CD4-positive, alpha-beta T cell treated with Interleukin-4 for 1 hour (primary cell): ENCODE results near the gene PRPF31.

Source experiments
- DNase-seq, 2 donors: peaks; one replicate each; pipeline ENCODE4 v3.0.0-alpha.2; 2020 to 2022

Gene PRPF31

DNA sequence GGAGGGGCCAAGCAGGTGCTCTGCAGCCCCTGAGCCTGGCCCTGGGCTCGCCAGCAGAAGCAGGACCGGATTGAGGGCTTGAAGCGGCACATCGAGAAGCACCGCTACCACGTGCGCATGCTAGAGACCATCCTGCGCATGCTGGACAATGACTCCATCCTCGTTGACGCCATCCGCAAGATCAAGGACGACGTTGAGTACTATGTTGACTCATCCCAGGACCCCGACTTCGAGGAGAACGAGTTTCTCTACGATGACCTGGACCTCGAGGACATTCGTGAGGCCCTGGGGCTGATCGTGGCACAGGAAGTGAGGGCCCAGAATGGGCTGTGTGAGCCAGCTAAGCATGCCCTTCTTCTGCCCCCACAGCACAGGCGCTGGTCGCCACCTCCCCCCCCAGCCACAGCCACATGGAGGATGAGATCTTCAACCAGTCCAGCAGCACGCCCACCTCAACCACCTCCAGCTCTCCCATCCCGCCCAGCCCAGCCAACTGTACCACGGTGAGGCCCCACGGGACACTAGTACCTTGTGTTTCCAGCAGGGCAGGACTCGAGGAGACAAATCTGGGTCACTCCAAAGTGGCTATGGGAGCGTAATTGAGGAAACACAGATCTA, 30.1 kb downstream of the PRPF31 start:
- no peak for DNase-seq

DNA sequence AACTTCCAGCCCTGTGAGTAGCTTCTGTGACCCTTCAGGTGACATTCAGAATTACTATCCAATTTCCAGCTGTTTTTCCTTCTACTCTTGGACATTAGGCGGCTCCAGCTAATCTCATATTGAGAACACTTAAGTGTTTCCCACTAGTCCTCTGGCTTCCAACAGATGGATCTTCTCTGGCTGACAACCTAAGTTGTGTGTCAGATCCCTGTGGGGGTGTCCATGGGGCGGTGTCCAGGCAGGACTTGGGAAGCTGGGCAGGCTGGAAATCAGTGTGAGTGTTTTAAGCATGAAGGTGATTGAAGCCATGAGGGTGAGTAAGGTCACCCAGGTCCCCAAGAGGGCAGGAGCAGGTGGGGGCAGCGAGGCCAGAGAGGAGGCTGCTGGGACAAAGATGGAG, 32.1 kb downstream of the PRPF31 start:
- no peak for DNase-seq

DNA sequence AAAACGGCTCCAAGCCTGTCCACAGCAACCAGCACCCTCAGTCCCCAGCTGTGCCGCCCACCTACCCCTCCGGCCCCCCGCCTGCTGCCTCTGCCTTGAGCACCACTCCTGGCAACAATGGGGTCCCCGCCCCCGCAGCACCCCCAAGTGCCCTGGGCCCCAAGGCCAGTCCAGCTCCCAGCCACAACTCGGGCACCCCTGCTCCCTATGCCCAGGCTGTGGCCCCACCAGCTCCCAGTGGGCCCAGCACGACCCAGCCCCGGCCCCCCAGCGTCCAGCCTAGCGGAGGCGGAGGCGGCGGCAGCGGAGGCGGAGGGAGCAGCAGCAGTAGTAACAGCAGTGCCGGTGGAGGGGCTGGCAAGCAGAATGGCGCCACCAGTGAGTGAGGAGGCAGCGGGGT, 32.6 kb downstream of the PRPF31 start:
- DNase-seq, result no peak

DNA sequence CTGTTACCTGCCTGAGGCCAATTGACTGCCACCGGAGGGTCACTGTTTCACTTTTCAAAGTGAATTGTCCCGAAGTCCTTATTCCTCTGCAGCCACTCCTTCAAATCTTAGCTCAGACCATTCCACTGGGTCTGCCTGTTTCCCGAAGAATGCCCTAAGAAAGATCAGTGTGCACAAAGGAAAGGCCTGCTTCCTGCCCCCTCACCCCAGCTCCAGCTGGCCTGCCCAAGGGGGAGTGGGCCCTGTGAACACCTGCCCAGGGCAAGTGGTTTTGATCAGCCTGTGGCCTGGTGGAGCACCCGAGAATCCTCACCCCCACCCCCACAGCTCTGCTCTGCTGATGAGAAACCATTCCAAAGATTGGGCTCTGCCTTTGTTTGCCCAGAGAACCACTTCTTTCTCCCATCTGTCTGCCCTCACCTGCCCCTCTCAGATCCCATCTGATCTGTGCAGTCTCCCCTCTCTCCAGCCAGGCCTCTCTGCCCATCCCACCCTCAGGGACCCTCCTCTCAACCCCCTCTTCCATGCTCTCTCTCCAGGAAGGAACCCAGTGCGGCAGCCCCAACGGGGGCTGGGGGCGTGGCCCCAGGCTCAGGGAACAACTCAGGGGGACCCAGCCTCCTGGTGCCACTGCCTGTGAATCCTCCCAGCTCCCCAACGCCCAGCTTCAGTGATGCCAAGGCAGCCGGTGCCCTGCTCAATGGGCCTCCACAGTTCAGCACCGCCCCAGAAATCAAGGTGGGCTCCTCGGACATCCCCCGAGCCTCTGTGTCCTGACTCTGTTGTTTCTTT, 33.7 kb downstream of the PRPF31 start:
- no peak for DNase-seq

DNA sequence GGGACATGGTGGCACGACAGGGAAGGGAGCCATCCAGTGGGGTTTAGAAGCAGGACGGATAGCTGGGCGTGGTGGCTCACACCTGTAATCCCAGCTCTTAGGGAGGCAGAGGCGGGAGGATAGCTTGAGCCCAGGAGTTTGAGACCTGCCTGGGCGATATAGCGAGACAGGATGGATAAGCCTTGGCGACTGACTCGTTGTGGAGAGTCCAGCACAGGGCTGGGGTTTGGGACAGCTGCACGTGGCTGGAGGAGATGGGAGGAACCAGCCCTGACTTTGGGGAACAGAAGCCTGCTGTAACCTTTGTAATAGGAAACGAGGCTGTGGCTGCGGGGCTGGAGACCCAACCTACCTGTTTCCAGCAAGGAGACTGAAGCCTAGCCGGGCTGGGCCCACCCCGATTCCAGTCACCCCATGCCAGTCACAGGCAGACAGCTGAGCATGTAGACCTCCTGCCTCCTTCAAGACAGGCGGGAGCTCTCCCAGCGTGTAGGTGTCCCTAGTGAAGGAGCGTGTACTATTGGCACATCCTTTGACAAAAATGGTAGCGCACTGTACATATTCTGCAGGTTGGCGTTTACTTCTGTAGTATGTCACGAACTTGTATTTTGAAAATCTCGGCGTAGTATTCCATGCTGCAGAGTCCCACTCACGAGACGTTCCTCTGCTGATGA, 35.9 kb downstream of the PRPF31 start:
- DNase-seq, result no peak

DNA sequence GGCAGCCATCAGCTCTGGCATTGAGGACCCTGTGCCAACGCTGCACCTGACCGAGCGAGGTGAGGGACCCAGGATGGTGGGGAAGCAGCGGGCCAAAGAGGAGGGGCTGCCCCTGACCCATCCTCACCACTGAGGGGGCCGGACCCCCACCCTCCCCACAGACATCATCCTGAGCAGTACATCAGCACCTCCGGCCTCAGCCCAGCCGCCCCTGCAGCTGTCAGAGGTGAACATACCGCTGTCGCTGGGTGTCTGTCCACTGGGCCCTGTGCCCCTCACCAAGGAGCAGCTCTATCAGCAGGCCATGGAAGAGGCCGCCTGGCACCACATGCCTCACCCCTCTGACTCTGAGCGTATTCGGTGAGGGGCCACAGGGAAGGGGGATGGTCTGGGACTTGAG, 36.7 kb downstream of the PRPF31 start:
- DNase-seq, result no peak

DNA sequence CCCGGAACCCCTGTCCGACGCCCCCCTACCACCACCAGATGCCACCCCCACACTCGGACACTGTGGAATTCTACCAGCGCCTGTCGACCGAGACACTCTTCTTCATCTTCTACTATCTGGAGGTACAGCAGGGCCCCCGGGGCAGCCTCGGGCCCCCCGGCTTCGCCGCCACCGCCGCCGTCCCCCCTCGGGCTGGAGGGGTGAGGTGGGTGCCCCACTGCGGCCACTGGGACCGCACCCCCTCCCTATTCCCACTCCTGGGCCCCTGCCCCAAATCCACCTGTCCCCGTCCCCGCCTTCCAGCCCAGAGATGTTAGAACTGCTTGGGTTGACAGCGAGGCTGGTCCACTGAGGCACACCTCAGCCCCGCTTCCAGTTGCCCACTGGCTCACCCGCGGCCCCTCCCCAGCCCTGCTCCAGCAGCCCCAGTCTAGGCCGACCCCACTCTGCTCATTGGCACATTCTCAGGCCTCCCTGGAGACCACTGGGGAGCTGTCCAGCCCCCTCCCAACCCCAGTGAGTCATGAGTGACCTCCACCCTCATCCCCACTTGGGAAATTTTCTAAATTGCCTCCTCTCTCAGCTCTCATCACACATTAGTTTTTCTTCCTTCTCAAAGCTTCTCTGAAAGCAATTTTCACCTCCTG, 37.4 kb downstream of the PRPF31 start:
- DNase-seq, result no peak

DNA sequence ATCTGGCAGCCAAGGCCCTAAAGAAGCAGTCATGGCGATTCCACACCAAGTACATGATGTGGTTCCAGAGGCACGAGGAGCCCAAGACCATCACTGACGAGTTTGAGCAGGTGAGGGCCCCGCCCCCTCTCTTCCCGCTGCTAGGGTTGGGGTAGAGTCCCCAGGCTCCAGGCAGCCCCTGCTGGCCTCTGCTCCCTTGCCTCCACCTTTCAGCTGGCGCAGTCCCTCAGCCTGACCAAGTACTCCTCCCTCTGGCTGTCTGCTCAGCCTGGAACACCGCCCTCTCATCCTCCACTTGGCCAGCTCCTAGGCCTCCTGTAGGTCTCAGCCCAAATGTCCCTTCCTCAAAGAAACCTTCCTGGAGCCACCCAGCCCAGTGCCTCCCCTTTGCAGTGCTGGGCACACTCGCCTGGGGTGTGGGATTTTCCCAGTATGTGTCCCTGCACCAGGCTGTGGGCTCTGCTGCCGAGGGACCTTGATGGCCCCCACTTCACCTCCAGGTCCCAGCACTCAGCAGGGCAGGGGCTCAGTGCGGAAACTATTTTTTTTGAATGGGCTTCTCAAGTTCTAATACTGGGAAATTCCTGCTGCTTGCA, 38.3 kb downstream of the PRPF31 start:
- no peak for DNase-seq

DNA sequence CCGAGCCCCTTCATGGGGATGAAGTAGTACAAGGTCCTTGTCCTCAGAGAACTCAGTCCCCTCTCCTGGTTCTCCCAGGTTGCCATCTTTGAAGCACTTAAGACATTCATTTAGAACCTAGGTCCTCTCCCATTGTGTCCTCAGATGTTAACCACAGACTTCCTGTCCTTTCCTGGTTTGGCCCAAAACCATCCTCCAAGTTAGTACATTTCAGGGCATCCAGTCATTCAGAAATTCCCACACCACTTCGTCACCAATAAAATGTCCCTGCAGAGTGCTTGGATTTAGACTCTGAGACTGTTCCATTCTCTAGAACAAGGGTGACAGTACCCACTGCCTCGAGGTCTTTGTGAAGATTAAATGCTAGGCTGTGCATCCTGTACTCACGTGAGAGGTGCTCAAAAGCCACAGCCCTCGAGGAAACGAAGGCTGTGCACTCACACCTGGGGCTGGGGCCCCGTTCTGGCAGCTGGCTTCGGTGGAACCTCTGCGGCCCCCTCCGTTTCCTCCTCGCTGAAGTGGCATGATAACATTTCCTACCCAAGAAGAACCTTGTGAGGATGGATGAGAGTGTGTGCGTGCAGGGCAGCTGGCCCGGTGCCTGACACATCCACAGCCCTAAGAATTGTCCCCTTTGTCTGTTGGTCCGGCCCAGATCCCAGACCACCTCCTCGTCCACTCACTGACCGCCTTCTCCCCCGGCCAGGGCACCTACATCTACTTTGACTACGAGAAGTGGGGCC, 39.2 kb downstream of the PRPF31 start:
- peak; percentile 48 to 58 for DNase-seq

DNA sequence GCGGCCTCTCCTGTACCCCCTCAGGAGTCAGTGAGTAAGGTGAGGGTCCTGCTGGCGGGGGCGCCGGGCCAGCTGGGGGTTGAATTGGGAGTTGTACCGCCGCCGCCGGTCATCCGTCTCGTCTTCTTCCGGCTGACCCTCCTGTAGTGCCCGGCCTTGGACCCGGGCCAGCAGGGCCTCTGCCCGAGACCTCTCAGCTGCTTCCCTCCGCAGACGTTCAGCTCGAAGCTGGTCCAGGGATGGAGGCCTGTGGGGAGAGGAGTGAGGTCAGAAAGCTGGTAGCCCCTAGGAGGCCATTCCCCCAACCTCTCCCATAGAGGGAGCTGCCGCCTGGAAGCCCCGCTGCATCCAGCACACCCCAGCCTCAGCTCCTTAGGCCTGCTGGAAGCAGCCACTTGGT, 40.1 kb downstream of the PRPF31 start:
- DNase-seq, result no peak

DNA sequence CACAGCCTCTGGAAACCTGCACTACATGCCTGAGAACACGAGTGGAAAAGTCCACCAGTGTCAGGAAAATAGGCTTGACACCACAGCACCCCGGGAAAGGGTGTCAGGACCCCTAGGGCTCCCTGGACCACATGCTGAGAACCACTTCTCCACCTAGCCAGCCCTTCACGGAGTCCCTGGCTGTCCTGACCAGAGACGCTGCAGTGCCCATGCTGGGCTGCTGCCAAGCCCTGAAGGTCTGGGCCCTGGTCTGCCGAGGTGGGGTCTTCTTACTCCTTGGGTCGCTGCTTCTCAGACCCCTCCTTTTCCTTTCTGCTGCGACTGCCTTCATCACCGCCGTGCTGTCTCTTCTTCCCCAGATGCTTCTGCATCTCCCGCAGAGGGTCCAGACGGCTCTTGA, 40.9 kb downstream of the PRPF31 start:
- no peak for DNase-seq

DNA sequence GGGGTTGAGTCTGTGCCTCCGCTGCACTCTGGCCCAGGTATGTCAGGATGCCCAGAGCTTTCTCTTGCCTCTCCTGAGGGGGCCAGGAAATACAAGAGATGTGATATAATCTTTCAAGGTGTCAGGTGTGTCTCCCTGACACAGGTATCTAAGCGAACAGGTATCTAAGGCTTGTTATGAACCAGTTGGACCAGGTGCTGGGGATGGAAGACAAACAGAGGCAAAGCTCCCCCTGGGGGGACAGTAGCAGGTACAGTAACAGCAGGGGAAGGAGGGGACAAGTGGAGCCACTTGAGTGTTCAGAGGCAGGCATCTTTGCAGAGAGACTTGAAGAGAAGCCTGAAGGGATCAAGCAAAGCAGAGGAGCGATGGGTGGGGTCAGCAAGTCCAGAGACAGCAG, 41.4 kb downstream of the PRPF31 start:
- no peak for DNase-seq

DNA sequence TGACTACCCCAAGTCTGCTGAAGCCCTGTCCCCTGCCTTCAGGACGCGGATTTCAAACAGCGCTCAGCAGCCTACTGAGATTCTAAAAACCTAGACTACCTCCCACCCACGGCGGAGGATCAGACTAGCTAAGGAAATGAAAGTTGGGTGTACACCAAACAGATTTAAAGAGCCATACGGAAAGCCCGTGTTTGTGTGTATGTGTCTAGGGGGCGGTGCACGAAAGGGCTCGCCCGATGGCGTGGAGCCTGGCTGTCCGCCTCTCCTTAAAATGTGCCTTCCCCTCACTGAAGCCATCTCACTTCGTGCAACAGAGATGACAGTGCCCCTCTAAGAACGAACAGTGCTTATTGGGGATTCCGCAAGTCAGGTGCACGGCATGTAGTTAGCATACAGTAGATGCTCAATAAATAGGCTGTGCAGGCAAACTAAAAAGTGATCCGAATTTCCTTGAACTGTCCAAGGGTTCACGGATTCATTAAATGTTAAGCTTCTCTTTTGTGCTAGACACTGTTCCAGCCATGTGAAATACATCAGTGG, 43.3 kb downstream of the PRPF31 start:
- peak in 1 of 2 donors; percentile 32 for DNase-seq

DNA sequence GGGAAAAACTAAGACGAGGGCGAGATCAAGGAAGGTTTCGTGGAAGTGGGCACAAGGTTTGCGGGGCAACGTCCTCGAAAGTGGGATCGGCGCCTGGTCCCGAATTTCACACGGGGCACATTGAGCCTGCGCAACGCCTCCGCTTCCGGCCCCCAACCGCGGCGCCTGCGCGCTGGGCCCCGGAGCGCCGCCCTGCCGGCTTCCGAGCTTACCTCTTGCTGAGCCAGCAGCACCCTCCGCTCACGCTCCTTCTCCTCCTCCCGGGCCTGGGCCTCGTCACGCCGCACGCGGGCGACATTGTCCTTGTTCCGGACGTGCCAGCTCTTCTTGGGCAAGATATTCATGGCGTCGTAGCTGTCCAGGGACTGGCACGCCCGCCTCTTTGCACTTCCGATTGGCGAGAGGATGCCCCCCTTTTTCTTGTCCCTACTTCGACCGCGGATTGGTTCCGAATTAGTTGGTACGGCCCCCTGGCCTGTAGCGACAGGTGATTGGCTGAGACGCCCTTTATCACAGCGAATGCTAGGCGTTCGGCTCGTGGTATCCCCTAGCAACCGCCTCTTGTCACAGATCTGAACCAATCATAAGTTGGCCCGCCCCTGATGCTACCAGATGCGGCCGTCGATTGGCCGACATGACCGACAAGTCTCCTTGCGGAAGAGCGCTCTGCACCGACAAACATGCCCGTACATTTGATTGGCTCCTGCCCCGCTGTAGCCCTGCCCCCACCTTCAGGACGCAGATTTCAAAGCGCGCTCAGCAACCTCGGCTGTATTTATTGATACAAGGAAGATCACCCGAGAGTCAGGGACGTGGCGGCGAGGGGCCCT, 44.0 kb downstream of the PRPF31 start, which contains the start of gene LENG1:
LENG1 (minus strand) TSS at position 370 of the 830 bp plus-strand sequence; CDS start at position 344, 26 bp downstream.
- peak; percentile 100 for DNase-seq

DNA sequence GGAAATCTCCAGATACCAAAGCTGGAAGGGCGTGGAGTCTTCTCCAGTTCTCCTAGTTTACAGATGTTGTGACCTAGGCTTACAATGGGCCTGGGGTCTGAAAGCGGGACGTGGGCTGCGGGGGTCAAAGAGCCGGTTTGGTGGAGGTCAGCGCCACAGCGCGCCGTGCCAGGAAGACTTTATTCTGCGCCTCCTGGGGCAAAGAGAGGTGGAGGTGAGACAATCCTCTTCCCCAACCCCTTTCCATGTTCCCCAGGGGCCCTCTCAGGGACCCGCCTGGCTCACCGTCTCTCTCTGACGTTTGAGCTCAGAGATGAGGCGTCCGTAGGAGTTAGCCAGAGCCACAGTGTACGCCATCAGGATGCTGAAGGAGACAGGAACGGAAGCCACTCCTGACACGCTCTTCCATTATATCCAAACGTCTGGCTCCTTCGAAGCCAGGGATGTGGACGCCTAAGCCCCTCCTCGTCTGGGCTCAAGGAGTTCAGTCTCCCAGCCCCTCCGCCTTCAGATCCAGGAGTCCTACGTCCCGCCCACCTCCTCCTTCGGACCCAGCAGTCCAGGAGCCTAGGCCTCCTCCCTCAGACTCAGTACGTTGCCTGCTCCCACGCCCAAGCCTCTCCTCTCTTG, 44.7 kb downstream of the PRPF31 start:
- no peak for DNase-seq

DNA sequence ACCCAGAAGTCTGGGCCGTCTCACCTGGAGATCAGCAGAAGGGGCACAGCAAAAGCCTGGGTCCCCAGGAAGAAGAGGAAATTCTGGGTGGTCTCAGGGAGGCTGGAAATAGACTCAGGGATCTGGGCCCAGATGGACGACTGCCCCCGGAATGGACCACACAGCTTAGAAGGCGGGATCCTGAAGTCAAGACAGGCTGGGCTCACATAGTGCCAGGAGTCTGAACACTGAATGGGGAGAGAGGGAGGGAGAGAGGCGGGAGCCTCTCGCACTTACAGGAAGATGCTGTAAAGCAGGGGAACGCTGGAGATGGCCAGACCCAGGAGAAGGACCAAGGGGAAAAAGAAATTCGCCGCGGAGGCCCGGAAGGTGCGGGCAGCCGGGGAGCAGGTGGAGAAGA, 45.3 kb downstream of the PRPF31 start:
- no peak for DNase-seq

DNA sequence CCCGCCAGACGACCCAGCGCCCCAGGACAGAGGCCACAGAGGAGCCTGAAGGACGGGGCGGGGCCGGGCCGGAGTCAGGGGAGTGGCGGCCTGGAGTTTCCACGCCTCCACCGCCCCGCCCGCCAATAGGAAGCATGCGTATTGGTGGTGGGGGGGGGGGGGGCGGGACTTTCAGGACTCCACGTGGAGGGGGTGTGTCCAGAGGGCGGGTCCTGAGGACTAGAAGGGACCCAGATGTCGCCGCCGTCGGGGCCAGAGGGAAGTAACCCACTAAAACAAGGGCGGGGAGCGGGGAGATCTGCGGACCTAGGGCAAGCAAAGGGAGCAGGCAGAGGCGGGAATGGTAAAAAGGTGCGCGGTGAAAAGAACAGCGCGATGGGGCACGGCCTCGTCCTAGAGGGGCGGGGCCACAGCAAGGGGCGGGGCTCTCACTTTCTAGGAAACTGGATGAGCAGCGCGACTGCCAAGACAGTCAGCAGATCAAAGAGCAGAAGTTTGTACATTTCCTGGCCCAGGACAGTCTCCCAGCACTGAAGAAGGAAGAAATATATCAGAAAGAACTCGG, 46.8 kb downstream of the PRPF31 start:
- DNase-seq, result peak; percentile 86 to 87

DNA sequence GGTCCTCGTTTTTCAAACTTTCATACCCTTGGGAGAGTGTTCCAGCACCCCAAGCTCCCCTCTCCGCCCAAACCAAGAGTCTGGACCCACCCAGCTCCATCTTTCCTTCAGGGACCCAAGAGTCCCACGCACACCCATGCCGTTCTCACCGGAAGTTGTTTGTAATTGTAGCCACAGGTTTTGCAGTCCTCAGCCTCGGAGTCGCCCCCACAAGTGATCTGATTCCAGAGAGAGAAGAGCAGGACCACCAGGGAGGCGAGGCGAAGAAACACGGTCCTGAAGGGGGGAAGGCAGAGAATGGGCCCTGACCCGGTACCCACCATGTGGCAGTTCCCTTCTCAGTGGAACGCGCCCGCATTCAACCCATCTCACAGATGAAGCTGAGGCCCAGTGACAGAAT, 47.3 kb downstream of the PRPF31 start:
- no peak for DNase-seq

DNA sequence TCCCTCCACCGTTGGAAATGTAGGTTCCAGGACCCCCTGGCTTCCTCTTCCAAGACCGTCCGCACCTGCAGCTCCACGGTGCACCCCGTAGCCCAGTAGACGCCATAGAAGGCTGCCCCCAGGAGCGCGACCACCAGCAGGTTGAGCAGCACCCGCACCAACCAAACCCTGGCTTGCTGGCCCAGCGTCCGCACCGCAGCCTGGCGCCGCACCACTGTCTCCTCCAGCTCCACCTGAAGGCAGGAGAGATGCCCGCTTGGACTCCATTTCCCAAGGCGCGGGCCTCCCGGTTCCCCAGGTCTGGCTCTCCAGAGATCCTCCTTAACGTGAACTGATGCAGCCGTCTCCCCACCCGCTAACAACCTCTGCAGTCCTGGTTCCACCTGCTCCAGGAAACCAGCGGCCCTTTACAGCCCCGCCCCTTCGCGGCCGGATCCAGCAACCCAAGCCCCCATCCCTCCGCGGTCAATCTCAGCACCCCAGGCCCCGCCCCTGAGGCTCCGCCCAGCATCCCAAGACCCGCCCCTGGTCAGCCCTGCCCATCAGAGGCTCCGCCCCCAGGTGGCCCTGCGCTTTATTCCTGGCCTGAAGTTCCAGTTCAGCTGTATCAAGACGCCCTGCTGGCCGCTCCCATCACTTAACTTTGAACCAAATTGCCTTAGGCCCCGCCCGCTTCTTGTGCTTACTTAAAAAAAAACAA, 49.0 kb downstream of the PRPF31 start:
- DNase-seq, result peak; percentile 67 to 79

DNA sequence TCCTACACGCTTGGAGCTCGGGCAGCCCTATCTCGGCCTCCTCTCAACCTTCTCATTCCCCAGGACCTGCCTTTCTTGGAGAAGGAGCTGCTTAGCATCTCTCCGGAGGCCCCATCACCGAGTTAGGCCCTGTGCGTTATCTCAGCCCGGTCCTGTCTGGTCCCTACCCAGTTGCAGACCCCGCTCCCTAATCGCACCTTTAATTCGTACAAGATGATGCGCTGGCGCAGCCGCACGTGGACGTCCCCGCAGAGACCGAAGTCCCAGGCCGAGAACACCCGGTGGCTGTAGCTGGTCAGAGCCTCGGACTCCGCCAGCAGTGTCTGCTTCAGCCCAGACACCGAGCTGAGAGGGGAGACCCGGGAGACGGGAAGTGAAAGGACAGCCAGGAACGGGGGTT, 49.7 kb downstream of the PRPF31 start:
- DNase-seq, result no peak
